DOHH2 (cell line): ENCODE results near the gene PSG6.
"Not testable (repeated sequence)": the region's sequence is repeated elsewhere in the genome, so short reads cannot be mapped to it uniquely, and the experiment has no call there.

Experiments
- EZH2phosphoT487 ChIP-seq: fragments of 200-600 bp; sonication (generic); IDR thresholded peaks from 2 replicates; pipeline ENCODE4 v1.6.1; 2017; ENCODE audit warnings: borderline replicate concordance, mild to moderate bottlenecking, antibody characterized with exemption, low read length, moderate library complexity, mixed read lengths
- TF ChIP-seq, protein P1 (sequence below): fragments of 200-600 bp; sonication (generic); IDR thresholded peaks from one replicate; pipeline ENCODE4 v1.5.1; 2014; ENCODE audit warnings: antibody characterized with exemption, mild to moderate bottlenecking, low read depth, low read length; ENCODE audit not compliant: poor library complexity, severe bottlenecking

DNA sequence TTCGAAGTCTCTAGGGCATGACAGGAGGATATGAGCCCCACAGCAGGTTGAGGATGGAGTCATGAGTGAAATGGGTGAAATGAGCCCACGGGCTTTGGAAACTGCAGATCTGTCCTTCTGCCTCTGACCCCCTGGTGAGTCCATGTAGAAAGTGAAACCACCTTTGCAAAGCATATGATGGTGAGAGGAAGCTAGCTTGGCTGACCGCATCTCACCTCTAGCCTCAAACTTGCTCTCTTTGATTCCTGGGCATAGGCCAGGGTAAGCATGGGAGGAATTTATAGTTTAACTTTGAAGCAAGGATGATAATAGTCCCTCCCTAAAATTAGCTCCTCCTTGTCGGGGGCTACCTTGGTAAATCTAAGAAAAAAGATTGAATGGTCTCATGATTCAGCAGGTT lies 34.4 kb upstream of the PSG6 start:
- TF ChIP-seq, protein P1, sequence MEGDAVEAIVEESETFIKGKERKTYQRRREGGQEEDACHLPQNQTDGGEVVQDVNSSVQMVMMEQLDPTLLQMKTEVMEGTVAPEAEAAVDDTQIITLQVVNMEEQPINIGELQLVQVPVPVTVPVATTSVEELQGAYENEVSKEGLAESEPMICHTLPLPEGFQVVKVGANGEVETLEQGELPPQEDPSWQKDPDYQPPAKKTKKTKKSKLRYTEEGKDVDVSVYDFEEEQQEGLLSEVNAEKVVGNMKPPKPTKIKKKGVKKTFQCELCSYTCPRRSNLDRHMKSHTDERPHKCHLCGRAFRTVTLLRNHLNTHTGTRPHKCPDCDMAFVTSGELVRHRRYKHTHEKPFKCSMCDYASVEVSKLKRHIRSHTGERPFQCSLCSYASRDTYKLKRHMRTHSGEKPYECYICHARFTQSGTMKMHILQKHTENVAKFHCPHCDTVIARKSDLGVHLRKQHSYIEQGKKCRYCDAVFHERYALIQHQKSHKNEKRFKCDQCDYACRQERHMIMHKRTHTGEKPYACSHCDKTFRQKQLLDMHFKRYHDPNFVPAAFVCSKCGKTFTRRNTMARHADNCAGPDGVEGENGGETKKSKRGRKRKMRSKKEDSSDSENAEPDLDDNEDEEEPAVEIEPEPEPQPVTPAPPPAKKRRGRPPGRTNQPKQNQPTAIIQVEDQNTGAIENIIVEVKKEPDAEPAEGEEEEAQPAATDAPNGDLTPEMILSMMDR: not testable (repeated sequence)
- not testable (repeated sequence) for TF ChIP-seq EZH2phosphoT487
